ENCODE data around the gene SH2D6.
"Not testable (repeated sequence)": the region's sequence is repeated elsewhere in the genome, so short reads cannot be mapped to it uniquely, and the experiment has no call there.

The SH2D6 gene

DNA sequence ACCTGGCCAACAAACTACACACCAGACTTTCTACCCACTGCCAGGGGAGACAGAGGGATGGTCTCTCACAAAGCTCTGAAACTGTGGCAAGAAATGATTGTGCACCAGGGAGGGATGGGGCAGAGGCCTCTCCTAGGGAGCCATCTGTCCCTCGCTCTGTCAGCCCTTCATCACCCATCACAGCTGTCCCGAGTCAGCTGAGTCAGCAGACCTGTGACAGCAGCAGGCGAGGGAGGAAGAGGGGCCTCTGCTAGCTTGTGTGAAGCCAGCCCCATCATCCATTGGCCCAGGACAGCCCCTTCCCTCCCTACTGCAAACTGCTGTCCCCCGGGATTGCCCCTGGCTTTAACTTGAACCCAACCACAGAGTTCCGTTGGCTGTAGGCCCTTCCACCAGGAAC lies 5.0 kb downstream of the SH2D6 start:
- no peak for FAIRE-seq

DNA sequence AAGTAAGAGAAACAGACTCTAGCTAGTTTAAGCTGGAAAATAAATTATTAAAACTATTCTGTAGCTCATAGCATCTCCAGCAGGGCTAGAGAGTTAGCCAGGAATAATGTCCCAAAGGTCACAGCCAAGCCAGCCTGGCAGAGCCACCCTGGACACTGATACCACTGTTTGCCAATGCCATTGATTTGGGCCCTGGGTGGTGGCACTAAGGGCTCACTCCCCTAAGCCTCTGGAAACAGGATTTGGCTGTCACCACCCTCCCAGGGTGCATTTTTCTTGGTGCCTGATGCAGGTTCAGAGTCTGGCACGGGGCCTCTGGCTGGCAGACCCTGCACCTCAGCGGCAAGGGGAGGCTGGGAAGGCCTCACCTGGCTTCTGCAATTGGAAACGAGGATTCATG lies 7.1 kb downstream of the SH2D6 start:
- no peak for FAIRE-seq

DNA sequence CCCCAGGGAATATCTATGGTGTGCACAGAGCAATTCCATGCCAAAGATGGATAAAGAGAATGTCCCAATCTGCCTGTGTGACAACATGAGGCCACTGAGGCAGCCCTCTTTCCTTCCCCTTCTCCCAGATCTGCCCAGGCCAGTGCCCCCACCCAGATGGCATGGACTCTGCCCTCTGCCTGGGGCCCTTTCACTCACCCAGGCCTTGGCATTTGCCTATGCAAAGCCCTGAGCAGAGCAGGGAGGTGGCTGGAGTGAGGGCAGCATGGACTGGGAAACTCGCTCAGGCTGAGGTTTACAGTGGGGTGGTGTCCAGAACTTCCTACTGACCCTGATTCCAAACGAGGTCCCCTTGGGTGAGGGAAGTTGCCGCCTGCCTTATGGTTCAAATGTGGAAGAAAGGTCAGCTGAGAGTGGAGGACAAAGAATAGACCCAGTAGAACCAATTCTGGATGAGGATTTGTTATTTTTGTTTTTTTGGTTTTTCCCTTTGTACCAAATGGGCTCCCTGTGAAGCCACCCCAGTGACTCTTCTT lies 8.9 kb downstream of the SH2D6 start:
- no peak for FAIRE-seq

DNA sequence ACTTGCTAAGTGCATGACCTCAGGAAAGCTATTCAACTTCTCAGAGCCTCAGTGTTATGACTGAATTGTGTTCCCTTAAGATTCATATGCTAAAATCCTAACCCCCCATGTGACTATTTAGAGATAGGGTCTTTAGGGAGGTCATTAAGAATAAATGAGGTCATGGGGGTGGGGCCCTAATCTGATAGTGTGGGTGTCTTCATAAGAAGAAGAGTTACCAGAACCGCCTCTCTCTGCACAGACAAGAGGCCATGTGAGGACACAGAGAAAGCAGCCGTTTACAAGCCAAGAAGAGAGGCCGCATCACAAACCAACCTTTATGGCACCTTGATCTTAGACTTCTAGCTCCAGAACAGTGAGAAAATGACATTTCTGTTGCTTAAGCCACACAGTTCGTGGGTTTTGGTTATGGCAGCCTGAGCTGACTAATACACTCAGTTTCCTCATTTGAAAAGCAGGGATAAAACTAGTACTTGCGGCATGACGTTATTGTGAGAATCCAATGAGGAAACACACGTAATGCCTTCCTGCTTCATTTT lies 9.9 kb downstream of the SH2D6 start:
- FAIRE-seq: no peak

DNA sequence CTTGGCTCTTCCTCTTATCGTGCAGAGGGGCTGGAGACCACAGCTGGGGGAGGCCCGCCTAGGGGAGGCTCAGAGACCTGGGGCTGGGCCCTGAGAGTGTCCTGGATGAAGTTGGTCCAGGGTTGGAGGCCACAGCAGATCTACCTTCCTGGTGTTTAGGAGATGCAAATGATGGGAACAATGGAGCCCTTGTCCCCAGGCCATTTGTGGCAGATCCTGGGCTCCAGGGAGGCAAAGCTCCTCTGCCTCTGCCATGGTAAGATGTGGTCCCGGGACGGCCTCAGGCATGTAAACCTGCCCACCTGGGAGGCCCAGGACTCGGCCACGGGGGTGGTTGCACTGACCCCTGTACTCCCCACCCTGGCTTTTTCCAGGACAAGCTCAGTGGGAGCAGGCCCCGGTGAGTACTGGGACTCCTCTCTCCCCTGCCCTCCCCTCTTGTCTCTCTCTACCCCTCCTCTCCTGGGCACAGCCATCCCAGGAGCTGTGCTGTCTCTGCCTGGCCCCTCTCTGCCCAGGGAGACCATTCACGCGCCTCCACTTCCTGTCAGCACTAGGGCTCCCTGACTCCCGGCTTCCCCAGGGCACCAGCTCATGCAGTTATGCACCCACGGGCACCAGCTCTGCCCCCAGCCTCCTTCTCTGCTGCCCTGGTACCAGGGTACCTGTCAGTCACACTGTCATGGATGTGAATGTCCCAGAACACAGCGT lies 10.9 kb downstream of the SH2D6 start:
- FAIRE-seq: no peak

DNA sequence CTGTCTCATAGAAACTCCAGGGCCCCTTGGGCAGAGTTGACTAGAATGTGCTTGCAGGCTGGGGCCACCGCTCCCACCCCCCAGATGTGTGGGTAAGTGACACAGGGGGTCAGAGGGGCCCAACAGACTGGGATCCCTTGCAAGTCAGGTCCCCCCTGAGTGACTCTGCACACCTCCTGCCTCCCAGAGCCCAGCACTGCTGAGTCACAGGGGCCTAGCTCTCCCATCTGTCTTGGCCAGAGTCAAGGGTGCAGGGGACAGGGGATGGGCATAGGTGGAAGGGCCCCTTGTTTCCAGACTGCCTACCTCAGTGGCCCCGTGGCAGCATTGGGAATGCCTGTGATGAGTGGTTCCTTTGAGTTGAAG lies 11.4 kb downstream of the SH2D6 start:
- FAIRE-seq: no peak

DNA sequence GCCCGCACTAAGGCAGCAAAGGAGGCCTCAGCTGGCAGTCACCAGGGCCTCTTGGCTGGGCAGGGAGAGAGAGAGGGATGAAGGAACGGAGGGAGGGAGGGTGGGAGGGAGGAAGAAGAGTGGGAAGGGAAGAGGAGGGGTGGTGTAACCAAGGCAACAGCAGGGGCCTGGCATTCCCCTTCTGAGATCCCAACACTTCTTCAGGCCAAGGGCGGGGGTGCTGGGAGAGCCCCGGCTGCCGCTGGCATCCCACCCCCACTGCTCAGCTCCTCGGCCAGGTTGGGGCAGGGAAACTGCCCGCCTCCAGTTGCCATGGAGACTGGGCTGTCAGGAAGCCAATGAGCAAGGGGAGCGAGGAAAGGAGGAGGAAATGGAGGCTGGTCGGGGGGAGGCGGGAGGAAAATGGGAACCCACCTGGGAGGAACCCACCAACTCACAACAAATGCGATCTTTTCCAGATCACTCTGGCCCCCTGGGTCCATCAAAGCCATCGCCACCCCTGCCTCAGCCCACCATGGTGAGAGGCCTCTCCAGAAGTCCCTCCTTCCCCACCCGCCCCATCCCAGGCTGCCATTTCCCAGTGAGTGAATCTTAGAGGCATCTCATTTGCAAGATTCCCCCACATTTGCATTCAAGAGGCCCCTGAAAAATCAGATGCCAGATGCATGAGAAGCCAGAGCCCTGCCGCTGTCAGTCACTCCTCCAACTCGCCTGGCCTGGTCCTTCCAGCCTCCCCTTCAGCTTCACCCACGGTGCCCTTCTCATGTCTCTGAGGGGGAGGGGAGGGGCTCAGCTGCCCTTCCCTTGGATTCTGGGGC lies 12.4 kb downstream of the SH2D6 start:
- FAIRE-seq: no peak

DNA sequence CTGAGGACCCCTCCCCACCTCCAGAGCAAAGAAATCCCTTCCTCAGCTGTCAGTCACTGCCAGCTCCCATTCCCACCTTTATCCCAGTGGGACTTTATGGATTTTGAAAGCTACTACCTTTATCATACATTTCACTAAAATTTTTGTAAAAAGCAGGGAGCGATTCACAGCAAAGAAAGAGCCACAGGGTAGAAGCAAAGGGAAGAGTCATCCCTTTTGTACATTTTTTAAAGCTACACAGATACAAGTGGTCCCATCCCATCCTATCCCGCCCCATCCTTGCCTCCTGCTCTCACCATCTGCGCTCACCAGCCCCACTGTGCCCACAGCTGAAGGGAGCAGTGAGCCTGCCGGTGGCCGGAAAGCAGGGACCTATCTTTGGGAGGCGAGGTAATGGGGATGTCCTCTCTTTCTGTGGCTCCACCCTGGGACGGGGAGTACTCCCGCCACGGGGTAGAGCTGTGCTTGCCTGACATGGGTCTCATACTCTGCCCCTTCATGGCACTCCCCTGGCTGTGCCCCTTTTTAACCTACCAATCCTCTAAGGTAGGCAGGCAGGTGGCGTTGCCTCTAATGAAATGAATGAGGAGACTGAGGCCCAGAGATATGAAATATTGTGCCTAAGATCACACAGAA lies 13.2 kb downstream of the SH2D6 start:
- FAIRE-seq: no peak

DNA sequence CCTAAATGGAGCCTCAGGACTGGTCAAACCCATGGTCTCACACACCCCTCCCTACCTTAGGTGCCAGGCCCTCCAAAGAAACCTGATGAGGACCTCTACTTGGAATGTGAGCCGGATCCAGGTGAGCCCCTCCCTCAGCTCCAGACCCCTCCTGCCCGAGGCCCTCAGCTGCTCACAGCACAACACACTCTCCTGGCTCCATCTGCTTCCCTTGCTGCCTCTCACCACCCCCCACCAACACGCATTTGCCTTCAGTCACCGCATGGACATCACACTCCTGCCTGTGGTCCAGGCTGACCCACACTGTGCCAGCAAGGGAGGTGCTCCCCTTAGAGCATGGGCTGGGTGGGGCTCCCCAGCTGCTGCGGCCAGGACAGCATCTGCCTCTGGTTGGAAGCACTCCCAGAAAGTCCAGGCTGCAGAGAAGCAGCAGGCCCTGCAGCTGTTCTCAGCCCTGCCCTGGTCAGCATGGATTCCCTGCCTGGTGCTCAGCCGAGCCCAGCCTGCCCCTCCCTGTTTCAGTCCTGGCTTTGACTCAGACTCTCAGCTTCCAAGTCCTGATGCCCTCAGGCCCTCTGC lies 15.1 kb downstream of the SH2D6 start:
- no peak for FAIRE-seq

DNA sequence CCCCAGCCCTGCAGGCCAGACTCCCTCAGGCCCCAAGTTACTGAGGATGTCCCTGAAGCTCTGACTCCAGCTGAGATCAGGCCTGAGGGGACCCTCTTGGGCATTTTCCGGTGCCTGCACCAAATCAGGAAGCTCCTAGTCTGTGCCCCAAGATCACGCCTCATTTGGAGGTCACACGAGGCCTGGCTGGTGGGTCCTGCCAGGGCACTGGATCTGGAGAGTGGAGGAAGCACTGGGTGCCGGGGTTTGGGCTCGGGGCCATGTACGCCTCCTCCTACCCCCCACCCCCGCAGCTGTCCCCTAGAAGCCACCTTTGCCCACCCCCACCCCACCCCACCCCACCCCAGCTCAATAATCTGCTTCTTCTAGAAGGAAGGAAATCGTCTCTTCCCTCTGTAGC lies 16.2 kb downstream of the SH2D6 start:
- no peak for FAIRE-seq

DNA sequence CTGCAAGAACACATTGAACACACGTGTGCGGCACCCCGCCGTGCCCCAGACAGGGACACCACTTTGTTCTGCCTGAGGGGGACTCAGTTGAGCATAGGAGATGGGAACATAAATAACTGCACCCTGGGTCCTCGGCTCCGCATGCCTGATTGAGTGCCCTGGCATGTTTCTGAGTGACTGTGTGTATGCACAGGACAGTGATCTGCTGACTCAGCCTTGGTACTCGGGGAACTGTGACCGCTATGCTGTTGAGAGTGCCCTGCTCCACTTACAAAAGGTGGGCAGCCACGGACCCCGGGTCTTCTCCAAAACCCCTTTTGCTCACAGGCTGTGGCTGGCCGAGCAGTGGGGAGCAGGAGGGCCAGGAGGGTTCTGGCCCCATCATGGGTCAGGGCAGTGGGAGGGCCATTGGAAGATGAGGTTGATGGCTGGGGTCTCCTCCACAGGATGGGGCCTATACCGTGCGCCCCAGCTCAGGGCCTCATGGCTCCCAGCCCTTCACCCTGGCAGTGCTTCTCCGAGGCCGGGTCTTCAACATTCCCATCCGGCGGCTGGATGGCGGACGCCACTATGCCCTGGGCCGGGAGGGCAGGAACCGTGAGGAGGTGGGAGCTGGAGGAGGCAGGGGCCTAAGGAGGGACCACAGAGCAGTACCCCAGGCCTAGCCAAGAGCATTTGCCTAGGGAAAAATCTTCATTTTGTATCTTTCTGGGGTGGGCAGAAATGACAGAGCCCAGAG lies 16.9 kb downstream of the SH2D6 start:
- FAIRE-seq: no peak

DNA sequence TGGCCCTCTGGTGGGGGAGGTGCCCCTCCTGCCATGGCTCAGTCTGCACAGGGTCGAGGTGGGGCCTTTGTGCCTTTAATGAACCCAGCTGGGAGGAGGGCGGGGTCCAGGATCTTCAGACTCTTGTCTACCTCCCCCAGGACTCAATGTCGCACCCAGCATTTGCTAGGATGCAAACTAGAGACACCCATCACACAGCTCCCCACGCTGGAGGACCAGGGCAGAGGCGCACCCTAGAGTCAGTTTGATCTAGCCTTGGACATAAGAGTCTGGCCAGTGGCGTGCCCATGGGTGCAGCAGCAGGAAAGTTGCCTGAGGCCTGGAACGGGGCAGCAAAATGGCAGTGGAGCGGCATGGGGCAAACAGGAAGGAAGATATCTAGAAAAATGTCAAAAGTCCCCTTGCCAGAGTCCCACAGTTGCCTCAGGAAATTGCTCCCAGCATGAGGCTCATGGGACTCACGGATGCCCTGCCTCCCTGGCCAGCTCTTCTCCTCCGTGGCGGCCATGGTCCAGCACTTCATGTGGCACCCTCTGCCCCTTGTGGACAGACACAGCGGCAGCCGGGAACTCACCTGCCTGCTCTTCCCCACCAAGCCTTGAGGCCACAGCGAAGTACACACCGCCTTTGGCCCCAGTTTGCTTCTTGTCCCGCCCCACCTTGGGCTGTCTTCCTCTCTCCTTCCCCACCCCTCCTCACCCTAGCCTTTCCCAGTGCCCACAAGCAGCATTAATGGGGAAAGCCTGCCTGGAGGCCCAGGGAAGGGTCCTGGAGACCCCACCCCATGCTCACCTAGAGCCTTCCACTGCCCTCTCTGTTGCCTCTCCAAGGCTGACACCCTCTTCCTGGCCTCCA lies 17.7 kb downstream of the SH2D6 start:
- no peak for FAIRE-seq

DNA sequence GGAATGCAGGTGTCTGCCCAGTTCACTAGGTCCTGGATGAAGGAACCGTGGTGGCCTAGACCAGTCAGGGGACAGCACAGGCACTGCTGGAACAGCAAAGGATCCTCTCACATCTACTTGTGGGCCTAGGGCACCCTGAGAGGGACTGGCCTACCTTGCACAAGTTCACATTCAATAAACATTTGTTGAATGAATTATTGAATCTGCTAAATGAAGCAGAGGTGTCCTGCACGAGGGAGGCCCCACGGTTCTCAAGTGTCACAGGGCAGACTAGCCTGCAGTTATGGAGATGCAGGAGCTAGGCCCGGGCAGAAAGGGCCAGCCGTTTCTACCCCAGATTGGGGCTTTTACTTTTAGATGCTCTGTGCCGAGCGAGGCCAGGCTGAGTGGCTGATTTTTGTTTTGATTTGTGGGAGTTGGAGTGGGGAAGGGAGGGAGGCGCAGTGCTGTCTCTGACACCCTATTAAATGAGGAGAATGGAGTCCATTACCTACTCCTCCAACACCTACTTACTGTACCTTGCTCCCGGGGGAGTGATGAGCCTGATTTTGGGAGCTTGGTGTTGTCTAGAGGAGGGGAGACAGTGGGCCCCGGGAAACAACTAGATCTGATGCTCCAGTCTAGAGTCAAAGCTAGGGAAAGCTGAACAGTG lies 18.4 kb downstream of the SH2D6 start:
- no peak for FAIRE-seq

DNA sequence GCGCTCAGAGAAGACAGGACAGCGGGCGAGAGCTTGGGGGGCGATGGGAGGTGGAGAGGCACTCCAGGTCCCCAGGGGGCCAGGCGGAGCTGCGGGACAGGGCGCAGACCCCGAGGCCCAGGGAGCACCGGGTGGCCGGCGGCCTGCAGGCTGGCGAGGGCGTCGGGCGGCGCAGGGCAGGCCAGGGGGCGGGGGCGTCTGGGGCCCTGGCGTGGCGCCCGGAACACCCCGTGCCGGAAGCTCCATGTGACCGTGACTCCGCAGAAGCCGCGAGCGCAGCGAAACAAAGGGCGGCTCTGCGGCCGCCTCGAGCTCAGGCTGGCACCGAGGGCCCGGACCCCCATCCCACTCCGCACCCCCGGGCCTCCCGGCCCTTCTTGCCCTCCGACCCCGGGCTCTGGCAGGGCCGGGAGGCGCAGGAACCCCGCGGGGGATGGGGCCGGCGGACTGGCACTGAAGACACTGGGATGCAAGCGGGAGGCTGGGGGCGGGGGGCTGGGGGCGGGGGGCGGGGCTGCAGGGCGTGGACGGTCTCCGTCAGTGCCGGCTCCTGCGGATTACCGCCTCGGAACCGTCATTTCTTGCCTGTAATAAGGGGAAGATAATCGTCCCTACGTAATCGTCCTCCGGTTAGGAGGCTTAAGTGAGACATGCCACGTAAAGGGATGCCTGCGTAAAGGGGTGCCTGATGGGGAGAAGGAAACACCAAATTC lies 19.1 kb downstream of the SH2D6 start:
- no peak for FAIRE-seq

DNA sequence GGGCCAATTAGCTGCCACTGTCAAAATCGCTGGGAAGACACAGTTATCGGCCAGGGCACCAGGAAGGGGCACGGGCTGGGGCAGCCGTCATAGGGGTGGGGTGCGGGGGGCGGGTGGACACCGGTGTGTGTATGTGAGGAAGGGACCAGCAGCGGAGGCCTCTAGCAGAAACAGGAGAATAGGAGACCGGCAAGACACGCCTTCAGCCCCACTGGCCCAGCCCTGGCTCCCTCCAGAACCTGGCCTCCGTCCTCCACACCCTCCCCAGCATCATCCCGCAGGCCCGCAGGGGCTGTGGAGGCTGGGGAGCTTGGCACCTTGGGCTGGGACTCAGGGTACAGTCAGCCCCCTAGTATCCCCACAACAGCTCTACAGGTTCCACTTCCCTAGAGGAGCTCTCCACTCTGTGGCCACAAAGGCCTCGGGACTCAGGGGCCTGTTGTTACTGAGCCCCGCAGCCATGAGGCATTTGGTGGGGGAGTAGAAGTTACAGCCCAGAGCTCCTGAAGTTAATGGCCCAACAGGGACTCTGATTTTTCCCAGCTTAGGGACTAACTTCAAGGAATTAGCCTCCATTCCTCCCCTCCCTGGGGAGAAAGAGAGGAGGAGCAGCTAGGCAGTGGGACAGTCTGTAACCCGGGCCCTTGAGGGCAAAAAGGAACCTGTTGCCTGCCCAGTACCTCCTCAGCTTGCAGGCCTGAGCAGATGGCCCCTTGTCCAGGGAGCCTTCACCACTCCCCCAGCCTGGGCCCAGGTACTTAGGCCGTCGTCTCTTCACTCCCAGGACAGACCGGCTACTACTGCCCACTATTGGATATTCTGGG lies 19.9 kb downstream of the SH2D6 start:
- no peak for FAIRE-seq

DNA sequence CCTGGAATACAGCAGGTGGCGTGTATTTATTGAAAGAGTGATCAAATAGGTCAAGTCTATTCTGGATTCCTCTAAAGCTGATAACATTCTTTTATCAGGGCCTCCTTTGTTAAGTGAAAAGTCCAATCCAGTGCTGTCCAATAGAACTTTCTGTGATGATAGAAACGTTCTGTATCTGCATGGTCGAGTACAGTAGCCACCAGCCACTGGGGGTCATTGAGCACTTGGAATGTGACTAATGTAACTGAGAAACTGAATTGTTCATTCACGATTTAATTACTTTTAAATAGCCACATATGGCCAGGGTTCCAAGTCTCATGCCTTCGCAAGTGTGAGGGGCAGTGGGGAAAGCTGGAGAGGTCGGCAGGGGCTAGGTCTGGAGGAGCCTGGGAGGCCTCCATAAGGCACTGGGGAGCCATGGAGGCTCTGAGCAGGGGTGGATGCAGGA lies 20.5 kb downstream of the SH2D6 start:
- no peak for FAIRE-seq

DNA sequence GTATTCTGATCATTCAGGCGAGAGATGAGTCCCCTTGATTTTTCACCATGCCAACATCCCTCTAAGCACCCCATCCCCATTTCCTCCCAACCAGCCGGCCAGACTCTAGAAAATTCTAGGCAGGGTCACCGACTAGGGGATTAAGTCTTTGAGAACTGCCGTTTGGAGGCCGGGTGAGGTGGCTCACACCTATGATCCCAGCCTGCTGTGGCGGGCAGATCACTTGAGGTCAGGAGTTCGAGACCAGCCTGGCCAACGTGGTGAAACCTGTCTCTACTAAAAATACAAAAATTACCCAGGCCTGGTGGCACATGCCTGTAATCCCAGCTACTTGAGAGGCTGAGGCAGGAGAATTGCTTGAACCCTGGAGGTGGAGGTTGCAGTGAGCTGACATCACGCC lies 21.1 kb downstream of the SH2D6 start:
- FAIRE-seq: not testable (repeated sequence)

DNA sequence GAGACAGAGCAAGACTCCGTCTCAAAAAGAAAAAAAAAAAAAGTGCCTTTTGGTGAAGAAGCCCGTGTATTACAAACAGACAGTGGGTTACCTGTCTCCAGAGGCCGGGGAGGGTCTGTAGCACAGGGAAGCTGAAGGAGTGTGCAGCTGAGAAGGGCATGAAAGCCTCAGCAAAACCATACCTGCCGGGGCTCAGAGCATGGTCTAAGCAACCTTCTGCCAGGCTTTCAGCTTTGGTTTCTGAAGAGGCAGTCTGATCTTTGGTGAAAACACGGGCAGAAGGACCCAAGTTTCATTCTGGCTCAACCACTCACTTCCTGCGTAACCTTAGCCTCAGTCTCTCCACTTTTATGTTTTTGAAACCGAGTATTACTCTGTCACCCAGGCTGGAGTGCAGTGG lies 21.5 kb downstream of the SH2D6 start:
- no peak for FAIRE-seq

DNA sequence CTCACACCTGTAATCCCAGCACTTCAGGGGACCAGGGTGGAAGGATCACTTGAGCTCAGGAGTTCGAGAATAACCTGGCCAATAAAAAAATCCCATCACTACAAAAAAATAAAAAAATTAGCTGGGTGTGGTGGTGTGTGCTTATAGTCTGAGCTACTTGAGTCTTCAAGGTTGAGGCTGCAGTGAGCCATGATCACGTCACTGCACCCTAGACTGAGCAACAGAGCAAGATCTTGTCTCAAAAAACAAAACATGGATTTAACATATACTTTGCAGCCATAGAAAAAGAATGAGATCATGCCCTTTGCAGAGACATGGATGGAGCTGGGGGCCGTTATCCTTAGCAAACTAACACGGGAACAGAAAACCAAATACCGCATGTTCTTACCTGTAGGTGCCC lies 22.2 kb downstream of the SH2D6 start:
- no peak for FAIRE-seq

Data from G401.6 (cell line).